HEK293 (cell line): ENCODE measurements around the gene SETD2.
A peak's percentile ranks its signal among the peaks of the same experiment; 100 is the strongest.

Experiments
- CTCF ChIA-PET: fragments of 350-600 bp; formaldehyde crosslinking; extraction: SDS; loops from one replicate; lab custom pipeline; 2021; ENCODE audit warnings: antibody characterized with exemption; lab: Yijun Ruan, JAX
- POLR2A ChIA-PET: fragments of 300-600 bp; formaldehyde crosslinking; extraction: SDS; loops from one replicate; lab custom pipeline; 2020; ENCODE audit warnings: antibody characterized with exemption, inconsistent platforms; lab: Yijun Ruan, JAX
- H3K27ac ChIP-seq: fragments of 200-500 bp; sonication (Bioruptor generic); 2 replicates; pipeline ENCODE4 v1.5.1; 2014; ENCODE audit warnings: low read depth, low read length, control low read depth, inconsistent platforms; ENCODE audit errors: extremely low read depth
- H3K36me3 ChIP-seq, 2 experiments: fragments of 200-500 bp in 1 of 2; sonication (Bioruptor generic) in 1 of 2; 1 replicate in 1 of 2; 2 replicates in 1 of 2; pipeline ENCODE4 v1.5.1; 2014 to 2017; ENCODE audit warnings: inconsistent platforms in 2 of 2, low read length in 2 of 2; ENCODE audit not compliant: control insufficient read depth in 2 of 2, insufficient read depth in 1 of 2
- H3K4me1 ChIP-seq: fragments of 200-500 bp; sonication (Bioruptor generic); 2 replicates; pipeline ENCODE4 v1.5.1; 2014; ENCODE audit warnings: mild to moderate bottlenecking, low read length, inconsistent platforms; ENCODE audit not compliant: control insufficient read depth, insufficient read depth
- H3K4me3 ChIP-seq: 2 replicates; pipeline ENCODE4 v1.5.1; 2011; ENCODE audit warnings: low read depth, mild to moderate bottlenecking, control low read depth, low read length, moderate library complexity
- H3K9me3 ChIP-seq: fragments of 200-500 bp; sonication (Bioruptor generic); 2 replicates; pipeline ENCODE4 v1.5.1; 2014; ENCODE audit warnings: low read depth, low read length, inconsistent platforms; ENCODE audit not compliant: control insufficient read depth, insufficient read depth
- EGR2 ChIP-seq: fragments of 450-650 bp; formaldehyde crosslinking; IDR thresholded peaks from 2 replicates; pipeline ENCODE4 v1.5.1; 2016; ENCODE audit warnings: low read depth, missing biosample characterization, missing genetic modification characterization
- HIC1 ChIP-seq: fragments of 450-650 bp; formaldehyde crosslinking; IDR thresholded peaks from 2 replicates; pipeline ENCODE4 v1.5.1; 2016; ENCODE audit warnings: missing biosample characterization, missing genetic modification characterization
- KLF17 ChIP-seq: fragments of 450-650 bp; formaldehyde crosslinking; IDR thresholded peaks from 2 replicates; pipeline ENCODE4 v1.5.1; 2016; ENCODE audit warnings: missing biosample characterization, missing genetic modification characterization
- MEIS1 ChIP-seq: sonication (generic); formaldehyde crosslinking; IDR thresholded peaks from 2 replicates; pipeline ENCODE4 v1.8.1; 2022; ENCODE audit warnings: missing genetic modification reagents, mild to moderate bottlenecking, borderline replicate concordance
- OSR2 ChIP-seq: fragments of 450-650 bp; formaldehyde crosslinking; IDR thresholded peaks from 2 replicates; pipeline ENCODE4 v1.5.1; 2016; ENCODE audit warnings: missing biosample characterization, missing genetic modification characterization
- OVOL3 ChIP-seq: fragments of 450-650 bp; formaldehyde crosslinking; IDR thresholded peaks from 2 replicates; pipeline ENCODE4 v1.5.1; 2016; ENCODE audit warnings: missing biosample characterization, missing genetic modification characterization
- SCRT2 ChIP-seq: fragments of 450-650 bp; formaldehyde crosslinking; IDR thresholded peaks from 2 replicates; pipeline ENCODE4 v1.5.1; 2016; ENCODE audit warnings: missing biosample characterization, missing genetic modification characterization
- WT1 ChIP-seq: fragments of 450-650 bp; formaldehyde crosslinking; IDR thresholded peaks from 2 replicates; pipeline ENCODE4 v1.5.1; 2016; ENCODE audit warnings: missing biosample characterization, missing genetic modification characterization
- YY1 ChIP-seq: fragments of 450-650 bp; formaldehyde crosslinking; IDR thresholded peaks from 2 replicates; pipeline ENCODE4 v1.5.1; 2018; ENCODE audit warnings: missing biosample characterization, missing genetic modification characterization
- ZBTB11 ChIP-seq: fragments of 450-650 bp; formaldehyde crosslinking; conservative IDR thresholded peaks from 2 replicates; pipeline ENCODE4 v1.5.1; 2016; ENCODE audit warnings: low read depth, missing biosample characterization, missing genetic modification characterization
- ZFHX2 ChIP-seq: fragments of 450-650 bp; formaldehyde crosslinking; conservative IDR thresholded peaks from 2 replicates; pipeline ENCODE4 v1.5.1; 2016; ENCODE audit warnings: missing biosample characterization, missing genetic modification characterization
- ZNF2 ChIP-seq: fragments of 450-650 bp; formaldehyde crosslinking; IDR thresholded peaks from 2 replicates; pipeline ENCODE4 v1.5.1; 2016; ENCODE audit warnings: missing biosample characterization, missing genetic modification characterization
- ZNF37A ChIP-seq: fragments of 450-650 bp; IDR thresholded peaks from 2 replicates; pipeline ENCODE4 v1.5.1; 2018; ENCODE audit warnings: missing biosample characterization, missing genetic modification characterization
- ZNF514 ChIP-seq: fragments of 450-650 bp; formaldehyde crosslinking; IDR thresholded peaks from 2 replicates; pipeline ENCODE4 v1.5.1; 2016; ENCODE audit warnings: missing biosample characterization, missing genetic modification characterization
- ZNF549 ChIP-seq: fragments of 450-650 bp; IDR thresholded peaks from 2 replicates; pipeline ENCODE4 v1.5.1; 2018; ENCODE audit warnings: missing biosample characterization, missing genetic modification characterization, mild to moderate bottlenecking, inconsistent platforms, moderate library complexity
- ZNF560 ChIP-seq: fragments of 450-650 bp; formaldehyde crosslinking; IDR thresholded peaks from 2 replicates; pipeline ENCODE4 v1.5.1; 2017; ENCODE audit warnings: missing biosample characterization, missing genetic modification characterization, borderline replicate concordance
- ZNF692 ChIP-seq: fragments of 450-650 bp; formaldehyde crosslinking; IDR thresholded peaks from 2 replicates; pipeline ENCODE4 v1.5.1; 2016; ENCODE audit warnings: missing biosample characterization, missing genetic modification characterization
- ZNF747 ChIP-seq: fragments of 450-650 bp; formaldehyde crosslinking; IDR thresholded peaks from 2 replicates; pipeline ENCODE4 v1.5.1; 2016; ENCODE audit warnings: missing biosample characterization, missing genetic modification characterization
- ZNF768 ChIP-seq: fragments of 450-650 bp; formaldehyde crosslinking; IDR thresholded peaks from 2 replicates; pipeline ENCODE4 v1.5.1; 2018; ENCODE audit warnings: missing biosample characterization, mild to moderate bottlenecking, missing genetic modification characterization
- ZNF785 ChIP-seq: fragments of 450-650 bp; formaldehyde crosslinking; IDR thresholded peaks from 2 replicates; pipeline ENCODE4 v1.5.1; 2016; ENCODE audit warnings: missing biosample characterization, missing genetic modification characterization
- ZNF843 ChIP-seq: fragments of 450-650 bp; formaldehyde crosslinking; IDR thresholded peaks from 2 replicates; pipeline ENCODE4 v1.5.1; 2016; ENCODE audit warnings: missing biosample characterization, missing genetic modification characterization

SETD2 gene

GRCh38 chr3:47011371-47011770, 152.5 kb downstream of the SETD2 start (continued):
- TF ChIP-seq KLF17 (tag by site-specific recombination) (no peak), MEIS1 (no peak), SCRT2 (no peak), OVOL3 (no peak)

GRCh38 chr3:47010910-47011309, 153.0 kb downstream of the SETD2 start:
- no peak overlapping the region for H3K4me3 ChIP-seq
- H3K27ac ChIP-seq = no peak overlapping the region
- no peaks in the 10 kb centered on the region for H3K9me3 ChIP-seq
- H3K36me3 ChIP-seq = peaks cover 0 to 37% of the 10 kb centered on the region in 2 experiments; a peak in 1 of 3 replicates
- H3K4me1 ChIP-seq = no peaks in the 10 kb centered on the region
- CTCF ChIA-PET = interaction anchor here (0.7 kb wide), 1 partner anchor 88 kb away, joined by 6 read pairs; no protein-coding TSS in a partner anchor
- POLR2A ChIA-PET = no interaction called here
- TF ChIP-seq ZNF560 (tag by site-specific recombination) (no peak), ZNF37A (no peak), ZNF747 (no peak), HIC1 (tag by site-specific recombination) (no peak), WT1 (no peak)

GRCh38 chr3:47010111-47010712, 153.7 kb downstream of the SETD2 start:
- no peaks in the 10 kb centered on the region for H3K9me3 ChIP-seq
- no peak overlapping the region; the same call in 1 of the 2 replicates for H3K27ac ChIP-seq
- POLR2A ChIA-PET = no interaction called here
- peaks cover 0 to 39% of the 10 kb centered on the region in 2 experiments; a peak in 1 of 3 replicates for H3K36me3 ChIP-seq
- no peaks in the 10 kb centered on the region for H3K4me1 ChIP-seq
- no peak overlapping the region for H3K4me3 ChIP-seq
- TF ChIP-seq ZFHX2 (tag by site-specific recombination) = peak; percentile 89
- peak; percentile 87 for TF ChIP-seq EGR2 (tag by site-specific recombination)
- TF ChIP-seq ZNF768 = no peak
- no peak for TF ChIP-seq ZNF2 (tag by site-specific recombination)
- CTCF ChIA-PET = no interaction called here

GRCh38 chr3:47009225-47010110, 154.4 kb downstream of the SETD2 start:
- H3K4me3 ChIP-seq = peak overlapping the region; percentile 37
- peaks cover 0 to 43% of the 10 kb centered on the region in 2 experiments; a peak in 1 of 3 replicates for H3K36me3 ChIP-seq
- ChIA-PET POLR2A (interaction anchor here (0.7 to 1.0 kb wide), 3 partner anchors 33 to 157 kb away, joined by 3 to 4 read pairs (median 3); partner anchors contain the start of gene CCDC12), CTCF (interaction anchor here (0.6 kb wide), 1 partner anchor 335 kb away, joined by 3 read pairs; no protein-coding TSS in a partner anchor)
- H3K4me1 ChIP-seq = no peaks in the 10 kb centered on the region
- no peaks in the 10 kb centered on the region for H3K9me3 ChIP-seq
- H3K27ac ChIP-seq = peak overlapping the region; percentile 72
- no peak for TF ChIP-seq ZNF549 (tag by site-specific recombination)
- no peak for TF ChIP-seq ZNF514 (tag by site-specific recombination)
- no peak for TF ChIP-seq ZNF747
- no peak for TF ChIP-seq OSR2 (tag by site-specific recombination)
- TF ChIP-seq YY1 (tag by site-specific recombination) = no peak
- no peak for TF ChIP-seq ZBTB11 (tag by site-specific recombination)
- no peak for TF ChIP-seq ZNF785 (tag by site-specific recombination)
- TF ChIP-seq ZNF692 = peak; percentile 99
- TF ChIP-seq ZNF843 (tag by site-specific recombination) = no peak
